ENCODE measurements around the gene EXT2.

EXT2 gene

DNA sequence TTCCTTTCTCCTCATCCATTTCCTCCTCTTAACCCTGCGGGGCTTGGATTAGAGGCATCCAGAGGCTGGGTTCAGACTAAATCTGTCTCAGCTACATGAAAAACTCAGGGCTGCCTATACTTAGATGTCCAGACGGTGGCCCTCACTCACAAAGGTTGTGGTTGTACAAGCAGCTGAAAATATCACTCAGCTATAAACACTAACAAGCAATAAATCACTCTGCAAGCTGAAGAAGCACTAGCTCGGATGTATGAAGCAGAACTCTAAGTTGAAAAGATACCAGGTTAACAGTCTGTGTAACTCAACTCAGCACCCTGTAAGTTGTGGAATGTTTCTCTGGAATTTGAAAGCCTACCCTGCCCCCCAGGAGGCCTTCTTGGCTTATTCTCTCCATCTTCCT, 82.9 kb downstream of the EXT2 start:
- 66% methylated on average over 3 of the region's 3 CpGs for WGBS, 2 experiments
- no peaks in the 10 kb centered on the region for H3K27me3 ChIP-seq (ENCODE audit: control insufficient read depth, insufficient read depth, low read length, poor library complexity, severe bottlenecking)
- H3K4me3 ChIP-seq (ENCODE audit: insufficient read depth, low read depth, low read length), result no peak overlapping the region

DNA sequence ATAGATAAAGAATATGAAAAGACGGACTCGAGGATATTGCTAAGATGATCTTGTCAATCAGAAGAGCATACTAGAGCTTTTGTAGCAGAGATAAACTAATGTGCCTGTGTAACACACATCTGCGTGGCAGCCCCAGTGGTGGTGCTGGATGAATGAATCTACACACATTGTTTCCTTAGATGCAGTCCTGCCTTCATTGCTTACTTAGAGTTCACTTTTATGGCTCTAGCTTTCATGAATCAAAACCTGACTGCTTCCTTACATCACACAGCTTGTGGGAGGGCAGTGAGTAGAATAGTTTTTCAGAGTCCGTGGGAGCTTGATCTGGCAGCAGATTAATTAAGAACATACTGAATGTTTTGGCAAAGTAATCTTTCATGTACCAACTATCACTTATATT, 83.7 kb downstream of the EXT2 start:
- Histone ChIP-seq H3K9me3 (ENCODE audit: control insufficient read depth, low read length) (no peaks in the 10 kb centered on the region), H3K4me3 (ENCODE audit: insufficient read depth, low read depth, low read length) (no peak overlapping the region)
- 88 to 91% methylated on average over 4 of the region's 4 CpGs for WGBS, 2 experiments

More for the DNA sequence above, 82.9 kb downstream of the EXT2 start:
- Histone ChIP-seq H3K4me1 (ENCODE audit: control insufficient read depth, insufficient read depth, low read length) (peaks cover 13% of the 10 kb centered on the region), H3K36me3 (ENCODE audit: control insufficient read depth, insufficient read depth, low read length) (no peaks in the 10 kb centered on the region), H3K9me3 (ENCODE audit: control insufficient read depth, low read length) (no peaks in the 10 kb centered on the region), H3K27ac (ENCODE audit: insufficient read depth, low read depth, low read length, poor library complexity, severe bottlenecking) (no peak overlapping the region)

DNA sequence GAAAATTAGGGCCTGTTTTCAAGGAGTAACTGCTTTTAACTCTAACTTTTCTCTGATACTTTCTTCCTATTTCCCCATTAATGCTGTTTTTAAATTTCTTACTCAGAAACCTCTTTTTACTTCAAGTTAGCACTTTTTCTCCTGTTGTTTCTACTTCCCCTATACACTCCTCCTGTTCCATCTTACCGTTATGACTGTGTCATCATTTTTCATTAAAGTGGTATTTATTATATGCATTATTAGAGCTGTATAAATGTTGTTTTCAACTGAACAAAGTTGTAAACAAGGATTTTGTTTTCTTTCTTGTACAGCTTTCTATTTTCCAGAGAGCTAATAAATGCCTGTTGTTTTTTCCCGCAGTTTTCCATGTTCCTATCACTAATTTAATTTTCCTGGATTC, 84.6 kb downstream of the EXT2 start:
- Histone ChIP-seq H3K4me1 (ENCODE audit: control insufficient read depth, insufficient read depth, low read length) (peaks cover 13% of the 10 kb centered on the region), H3K36me3 (ENCODE audit: control insufficient read depth, insufficient read depth, low read length) (no peaks in the 10 kb centered on the region), H3K9me3 (ENCODE audit: control insufficient read depth, low read length) (no peaks in the 10 kb centered on the region), H3K27ac (ENCODE audit: insufficient read depth, low read depth, low read length, poor library complexity, severe bottlenecking) (no peak overlapping the region), H3K27me3 (ENCODE audit: control insufficient read depth, insufficient read depth, low read length, poor library complexity, severe bottlenecking) (no peaks in the 10 kb centered on the region), H3K4me3 (ENCODE audit: insufficient read depth, low read depth, low read length) (no peak overlapping the region)
- 88 to 94% methylated on average over 1 to 2 of the region's 2 CpGs for WGBS, 2 experiments

More for the DNA sequence above, 83.7 kb downstream of the EXT2 start:
- Histone ChIP-seq H3K36me3 (ENCODE audit: control insufficient read depth, insufficient read depth, low read length) (no peaks in the 10 kb centered on the region), H3K27ac (ENCODE audit: insufficient read depth, low read depth, low read length, poor library complexity, severe bottlenecking) (no peak overlapping the region), H3K27me3 (ENCODE audit: control insufficient read depth, insufficient read depth, low read length, poor library complexity, severe bottlenecking) (no peaks in the 10 kb centered on the region), H3K4me1 (ENCODE audit: control insufficient read depth, insufficient read depth, low read length) (peaks cover 13% of the 10 kb centered on the region)

DNA sequence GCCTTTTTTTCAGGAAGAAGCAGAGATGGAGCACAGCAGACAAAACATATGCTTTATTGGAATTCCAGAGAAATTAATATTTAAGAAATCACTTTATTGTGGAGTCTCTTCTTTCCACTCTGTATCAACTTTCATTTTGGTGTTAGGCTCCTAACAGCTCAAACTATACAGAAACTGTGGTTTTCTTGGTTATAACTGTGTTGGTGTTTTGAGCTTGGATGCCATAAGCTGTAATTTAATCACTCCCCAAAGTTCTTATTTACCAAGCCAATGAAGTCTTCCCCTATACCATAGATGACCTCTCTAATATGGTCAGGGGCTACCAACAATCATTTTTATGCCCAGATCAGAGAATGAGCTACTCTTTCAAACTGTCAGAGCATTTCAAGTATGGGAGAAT, 90.0 kb downstream of the EXT2 start:
- Histone ChIP-seq H3K4me3 (ENCODE audit: insufficient read depth, low read depth, low read length) (no peak overlapping the region), H3K36me3 (ENCODE audit: control insufficient read depth, insufficient read depth, low read length) (no peaks in the 10 kb centered on the region), H3K9me3 (ENCODE audit: control insufficient read depth, low read length) (peaks cover 2% of the 10 kb centered on the region), H3K27me3 (ENCODE audit: control insufficient read depth, insufficient read depth, low read length, poor library complexity, severe bottlenecking) (no peaks in the 10 kb centered on the region), H3K27ac (ENCODE audit: insufficient read depth, low read depth, low read length, poor library complexity, severe bottlenecking) (no peak overlapping the region), H3K4me1 (ENCODE audit: control insufficient read depth, insufficient read depth, low read length) (peaks cover under 1% of the 10 kb centered on the region)

DNA sequence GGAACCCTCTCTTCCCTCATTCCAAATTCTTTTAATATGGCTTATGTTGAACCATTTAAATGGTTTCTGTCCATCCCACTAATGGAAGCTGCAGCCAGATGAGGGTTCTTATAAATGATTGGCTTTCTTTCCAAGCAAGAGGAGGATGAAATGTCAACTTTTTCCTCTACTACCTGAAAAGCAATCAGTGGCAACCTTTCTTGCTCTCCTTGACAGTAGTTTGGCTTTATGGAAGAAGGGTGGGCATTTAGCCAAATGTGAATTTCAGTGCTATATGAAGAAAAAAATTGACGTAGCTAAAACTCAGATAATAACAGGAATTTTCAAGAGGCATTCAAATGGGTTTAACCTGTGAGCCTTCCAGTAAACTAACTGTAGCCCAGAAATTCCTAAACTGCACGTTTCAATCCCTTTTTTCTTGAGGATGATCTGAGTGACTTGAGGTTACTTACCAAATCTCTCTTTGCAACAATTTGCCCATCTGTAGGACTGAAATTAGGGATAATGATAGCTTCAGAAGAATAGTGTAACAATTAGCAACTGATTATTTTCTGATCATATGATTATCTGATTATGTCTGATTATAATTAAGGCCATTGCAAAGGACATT, 90.9 kb downstream of the EXT2 start:
- Histone ChIP-seq H3K27me3 (ENCODE audit: control insufficient read depth, insufficient read depth, low read length, poor library complexity, severe bottlenecking) (no peaks in the 10 kb centered on the region), H3K4me3 (ENCODE audit: insufficient read depth, low read depth, low read length) (no peak overlapping the region), H3K27ac (ENCODE audit: insufficient read depth, low read depth, low read length, poor library complexity, severe bottlenecking) (no peak overlapping the region), H3K36me3 (ENCODE audit: control insufficient read depth, insufficient read depth, low read length) (no peaks in the 10 kb centered on the region), H3K9me3 (ENCODE audit: control insufficient read depth, low read length) (peaks cover 2% of the 10 kb centered on the region), H3K4me1 (ENCODE audit: control insufficient read depth, insufficient read depth, low read length) (peaks cover 9% of the 10 kb centered on the region)
- WGBS, 2 experiments, result 96 to 98% methylated on average over 2 of the region's 2 CpGs

- H3K27me3 ChIP-seq (ENCODE audit: control insufficient read depth, insufficient read depth, low read length, poor library complexity, severe bottlenecking), result peaks cover 1% of the 10 kb centered on the region
Measured at GRCh38 chr11:44188643-44189042, 93.2 kb downstream of the EXT2 start.

GRCh38 chr11:44189986-44190882, 94.8 kb downstream of the EXT2 start:
- Histone ChIP-seq H3K27me3 (ENCODE audit: control insufficient read depth, insufficient read depth, low read length, poor library complexity, severe bottlenecking) (peaks cover 10% of the 10 kb centered on the region), H3K36me3 (ENCODE audit: control insufficient read depth, insufficient read depth, low read length) (no peaks in the 10 kb centered on the region), H3K27ac (ENCODE audit: insufficient read depth, low read depth, low read length, poor library complexity, severe bottlenecking) (peak overlapping the region; percentile 50), H3K4me1 (ENCODE audit: control insufficient read depth, insufficient read depth, low read length) (peaks cover 14% of the 10 kb centered on the region), H3K4me3 (ENCODE audit: insufficient read depth, low read depth, low read length) (no peak overlapping the region), H3K9me3 (ENCODE audit: control insufficient read depth, low read length) (peaks cover 2% of the 10 kb centered on the region)
- 95% methylated on average over 4 to 5 of the region's 5 CpGs for WGBS, 2 experiments

More at GRCh38 chr11:44188643-44189042, 93.2 kb downstream of the EXT2 start:
- 92 to 94% methylated on average over 3 of the region's 3 CpGs for WGBS, 2 experiments
- peaks cover 2% of the 10 kb centered on the region for H3K9me3 ChIP-seq (ENCODE audit: control insufficient read depth, low read length)
- no peaks in the 10 kb centered on the region for H3K36me3 ChIP-seq (ENCODE audit: control insufficient read depth, insufficient read depth, low read length)
- no peak overlapping the region for H3K4me3 ChIP-seq (ENCODE audit: insufficient read depth, low read depth, low read length)
- peaks cover 14% of the 10 kb centered on the region for H3K4me1 ChIP-seq (ENCODE audit: control insufficient read depth, insufficient read depth, low read length)
- no peak overlapping the region for H3K27ac ChIP-seq (ENCODE audit: insufficient read depth, low read depth, low read length, poor library complexity, severe bottlenecking)

GRCh38 chr11:44190883-44191230, 95.4 kb downstream of the EXT2 start:
- Histone ChIP-seq H3K27ac (ENCODE audit: insufficient read depth, low read depth, low read length, poor library complexity, severe bottlenecking) (peak overlapping the region; percentile 50), H3K9me3 (ENCODE audit: control insufficient read depth, low read length) (peaks cover 2% of the 10 kb centered on the region), H3K36me3 (ENCODE audit: control insufficient read depth, insufficient read depth, low read length) (no peaks in the 10 kb centered on the region), H3K4me3 (ENCODE audit: insufficient read depth, low read depth, low read length) (no peak overlapping the region), H3K4me1 (ENCODE audit: control insufficient read depth, insufficient read depth, low read length) (peaks cover 14% of the 10 kb centered on the region), H3K27me3 (ENCODE audit: control insufficient read depth, insufficient read depth, low read length, poor library complexity, severe bottlenecking) (peaks cover 10% of the 10 kb centered on the region)
- WGBS, 2 experiments, result 79 to 83% methylated on average over 2 of the region's 2 CpGs

GRCh38 chr11:44191322-44192016, 96.0 kb downstream of the EXT2 start:
- Histone ChIP-seq H3K27ac (ENCODE audit: insufficient read depth, low read depth, low read length, poor library complexity, severe bottlenecking) (peak overlapping the region; percentile 50), H3K27me3 (ENCODE audit: control insufficient read depth, insufficient read depth, low read length, poor library complexity, severe bottlenecking) (peaks cover 10% of the 10 kb centered on the region), H3K4me1 (ENCODE audit: control insufficient read depth, insufficient read depth, low read length) (peaks cover 14% of the 10 kb centered on the region), H3K9me3 (ENCODE audit: control insufficient read depth, low read length) (peaks cover 2% of the 10 kb centered on the region), H3K4me3 (ENCODE audit: insufficient read depth, low read depth, low read length) (no peak overlapping the region), H3K36me3 (ENCODE audit: control insufficient read depth, insufficient read depth, low read length) (no peaks in the 10 kb centered on the region)
- 75 to 76% methylated on average over 3 to 4 of the region's 4 CpGs for WGBS, 2 experiments

GRCh38 chr11:44192017-44192385, 96.5 kb downstream of the EXT2 start:
- no peak overlapping the region for H3K4me3 ChIP-seq (ENCODE audit: insufficient read depth, low read depth, low read length)
- peaks cover 14% of the 10 kb centered on the region for H3K4me1 ChIP-seq (ENCODE audit: control insufficient read depth, insufficient read depth, low read length)
- H3K36me3 ChIP-seq (ENCODE audit: control insufficient read depth, insufficient read depth, low read length), result no peaks in the 10 kb centered on the region
- peaks cover 10% of the 10 kb centered on the region for H3K27me3 ChIP-seq (ENCODE audit: control insufficient read depth, insufficient read depth, low read length, poor library complexity, severe bottlenecking)
- H3K9me3 ChIP-seq (ENCODE audit: control insufficient read depth, low read length), result peaks cover 2% of the 10 kb centered on the region
- 42 to 79% methylated on average over 1 of the region's 2 CpGs for WGBS, 2 experiments
- H3K27ac ChIP-seq (ENCODE audit: insufficient read depth, low read depth, low read length, poor library complexity, severe bottlenecking), result no peak overlapping the region

Data from ectodermal cell (in vitro differentiated cells).